Fibroblast of skin of right biceps (primary cell): Measurements from ENCODE around the gene CNPY1.
A peak's percentile ranks its signal among the peaks of the same experiment; 100 is the strongest.

Experiments used
- DNase-seq: peaks from one replicate; pipeline ENCODE4 v3.0.0-alpha.2; 2013

CNPY1 gene

DNA sequence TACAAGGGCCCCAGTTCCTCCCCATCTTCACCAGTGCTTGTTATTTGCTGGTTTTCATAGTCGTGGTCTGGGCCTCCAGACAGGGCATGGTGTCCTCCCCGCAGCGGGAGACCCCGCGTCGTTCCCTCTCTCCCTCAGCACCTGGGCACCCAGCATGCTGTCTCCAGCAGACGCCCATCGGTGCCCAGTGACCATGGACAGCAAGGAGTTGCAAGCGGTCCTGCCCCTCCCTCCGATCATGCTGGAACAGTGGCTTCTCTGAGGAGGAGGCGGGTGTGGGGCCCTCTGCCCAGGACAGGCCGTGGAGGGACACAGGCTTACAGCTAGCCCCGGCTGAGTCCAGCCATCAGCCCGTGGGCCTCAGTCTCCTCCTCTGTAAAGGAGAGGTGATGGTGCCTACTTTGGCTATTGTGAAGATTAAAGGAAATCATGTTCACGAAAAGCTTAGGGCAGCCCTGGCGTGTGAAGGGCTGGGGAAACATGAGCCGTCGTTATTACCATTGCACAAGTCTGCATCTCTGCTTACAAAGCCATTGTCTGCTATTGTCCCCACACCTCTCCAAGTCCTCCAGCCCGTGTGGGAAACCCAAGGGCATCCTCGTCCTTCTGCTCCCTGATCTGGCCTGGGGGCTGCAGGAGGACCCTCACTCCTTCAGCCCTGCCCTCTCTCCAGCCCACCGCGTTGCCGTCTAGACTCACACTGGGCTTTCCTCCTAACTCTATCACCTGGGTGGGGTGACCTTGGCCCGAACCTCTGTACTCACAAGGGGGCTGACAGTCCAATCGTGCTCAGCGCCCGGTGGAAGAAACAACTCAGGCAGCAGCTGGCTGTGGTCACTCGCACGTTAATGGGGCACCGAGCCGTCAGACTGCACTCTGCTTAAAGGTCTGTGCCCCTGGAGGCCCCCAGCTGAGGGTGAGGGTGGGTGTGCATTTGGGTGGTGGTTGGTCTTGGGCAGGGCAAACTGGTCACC, 58.6 kb downstream of the CNPY1 start:
- DNase-seq, result no peak

- no peak for DNase-seq
These were observed 59.4 kb downstream of the CNPY1 start for GRCh38 chr7:155486783-155487508.

GRCh38 chr7:155484483-155485399, 61.6 kb downstream of the CNPY1 start:
- DNase-seq, result no peak

DNA sequence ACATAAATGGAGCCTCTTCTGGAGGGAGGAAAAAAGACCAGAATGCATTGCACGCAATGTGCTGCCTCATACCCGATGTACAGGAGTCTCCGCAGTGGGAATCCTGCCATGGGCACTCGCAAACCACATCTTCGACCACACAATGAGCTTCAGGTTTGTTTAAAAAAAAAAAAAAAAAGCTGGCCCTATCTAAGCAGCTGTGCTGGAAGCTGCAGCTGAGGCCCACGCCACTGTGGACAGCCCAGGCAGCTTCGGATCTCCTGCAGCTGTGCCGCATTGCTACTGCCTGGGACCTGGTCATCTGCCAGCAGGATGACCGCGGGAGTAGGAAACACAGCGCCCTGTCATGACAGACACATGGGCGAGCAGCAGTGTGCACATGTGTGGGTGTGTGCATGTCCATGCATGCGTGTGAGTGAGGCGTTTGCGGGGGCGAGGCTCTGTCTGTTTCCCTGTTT, 62.5 kb downstream of the CNPY1 start:
- no peak for DNase-seq

GRCh38 chr7:155483245-155483644, 63.1 kb downstream of the CNPY1 start:
- DNase-seq, result no peak

DNA sequence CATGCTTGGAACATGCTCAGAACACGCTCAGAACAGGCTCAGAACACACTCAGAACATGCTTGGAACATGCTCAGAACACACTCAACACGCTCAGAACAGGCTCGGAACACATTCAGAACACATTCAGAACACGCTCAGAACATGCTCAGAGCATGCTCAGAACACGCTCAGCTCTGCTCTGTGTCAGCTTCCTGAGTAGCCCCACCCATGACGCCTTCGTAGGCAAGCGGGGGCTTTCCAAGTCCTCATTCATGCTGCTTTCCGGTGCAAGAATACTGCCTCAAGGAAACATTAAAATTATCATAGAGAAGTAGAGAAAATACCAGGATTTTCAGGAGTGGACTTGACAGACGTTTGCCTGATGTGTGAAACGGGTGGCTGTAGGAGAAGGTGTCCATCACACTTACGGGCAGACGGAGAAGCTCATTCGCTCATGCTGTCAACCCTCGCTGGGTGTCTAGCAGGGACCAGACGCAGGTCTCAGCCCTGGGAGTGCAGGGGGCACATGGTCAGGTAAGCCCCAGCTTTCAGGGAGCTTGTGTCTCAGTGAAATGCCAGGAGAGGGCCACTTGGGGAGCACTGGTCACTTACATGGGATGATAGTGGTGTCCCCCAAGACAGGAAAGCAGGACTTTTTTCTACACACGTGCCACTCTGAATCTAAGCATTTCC, 63.7 kb downstream of the CNPY1 start:
- DNase-seq, result no peak

DNA sequence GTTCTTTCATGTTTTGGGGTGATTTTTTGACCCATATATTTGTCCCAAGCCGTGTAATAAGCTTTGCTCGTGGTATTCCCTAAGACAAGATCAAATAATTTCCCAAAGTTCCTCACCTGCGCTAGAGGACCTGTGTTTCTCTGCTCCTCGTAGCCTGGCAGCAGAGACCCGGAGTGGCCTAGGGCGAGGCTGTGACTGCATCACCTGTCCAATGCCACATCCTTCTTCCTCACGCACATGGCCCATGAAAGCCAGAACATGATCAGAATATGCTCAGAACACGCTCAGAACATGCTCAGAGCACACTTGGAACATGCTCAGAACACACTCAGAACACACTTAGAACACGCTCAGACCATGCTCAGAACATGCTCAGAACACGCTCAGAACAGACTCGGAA, 64.6 kb downstream of the CNPY1 start:
- no peak for DNase-seq

DNA sequence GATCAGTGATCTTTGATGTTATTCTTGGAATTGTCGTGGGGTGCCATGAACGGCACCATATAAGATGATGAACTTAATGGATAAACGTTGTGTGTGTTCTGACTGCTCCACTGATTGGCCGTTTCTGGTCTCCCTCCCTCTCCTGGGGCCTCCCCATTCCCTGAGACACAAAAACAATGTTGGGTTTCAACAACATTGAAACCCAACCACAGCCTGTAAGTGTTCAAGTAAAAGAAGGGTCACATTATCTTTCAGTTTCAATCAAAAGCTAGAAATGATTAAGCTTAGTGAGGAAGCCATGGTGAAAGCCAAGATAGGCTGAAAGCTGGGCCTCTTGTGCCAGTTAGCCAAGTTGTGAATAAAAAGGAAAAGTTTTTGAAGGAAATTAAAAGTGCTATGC, 68.9 kb downstream of the CNPY1 start:
- DNase-seq, result no peak

DNA sequence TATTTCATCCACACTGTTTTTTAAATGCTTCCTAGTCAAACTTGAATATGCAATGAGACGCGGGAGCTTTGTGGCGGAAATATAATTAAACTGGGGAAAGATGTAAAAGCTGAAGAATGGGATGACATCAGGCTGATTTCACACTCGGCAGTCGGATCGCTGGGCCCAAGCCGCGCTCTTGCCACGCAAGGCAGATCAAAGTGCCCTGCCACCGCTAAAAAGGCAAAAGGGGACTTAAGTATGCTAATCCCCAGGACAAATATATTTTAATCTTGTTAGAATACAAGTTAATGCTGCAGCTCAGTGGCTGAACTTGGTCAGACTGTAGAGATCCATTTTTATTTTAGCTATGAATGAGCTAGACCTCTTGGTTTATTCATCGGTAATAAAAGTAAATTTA, 74.6 kb downstream of the CNPY1 start:
- DNase-seq, result no peak

DNA sequence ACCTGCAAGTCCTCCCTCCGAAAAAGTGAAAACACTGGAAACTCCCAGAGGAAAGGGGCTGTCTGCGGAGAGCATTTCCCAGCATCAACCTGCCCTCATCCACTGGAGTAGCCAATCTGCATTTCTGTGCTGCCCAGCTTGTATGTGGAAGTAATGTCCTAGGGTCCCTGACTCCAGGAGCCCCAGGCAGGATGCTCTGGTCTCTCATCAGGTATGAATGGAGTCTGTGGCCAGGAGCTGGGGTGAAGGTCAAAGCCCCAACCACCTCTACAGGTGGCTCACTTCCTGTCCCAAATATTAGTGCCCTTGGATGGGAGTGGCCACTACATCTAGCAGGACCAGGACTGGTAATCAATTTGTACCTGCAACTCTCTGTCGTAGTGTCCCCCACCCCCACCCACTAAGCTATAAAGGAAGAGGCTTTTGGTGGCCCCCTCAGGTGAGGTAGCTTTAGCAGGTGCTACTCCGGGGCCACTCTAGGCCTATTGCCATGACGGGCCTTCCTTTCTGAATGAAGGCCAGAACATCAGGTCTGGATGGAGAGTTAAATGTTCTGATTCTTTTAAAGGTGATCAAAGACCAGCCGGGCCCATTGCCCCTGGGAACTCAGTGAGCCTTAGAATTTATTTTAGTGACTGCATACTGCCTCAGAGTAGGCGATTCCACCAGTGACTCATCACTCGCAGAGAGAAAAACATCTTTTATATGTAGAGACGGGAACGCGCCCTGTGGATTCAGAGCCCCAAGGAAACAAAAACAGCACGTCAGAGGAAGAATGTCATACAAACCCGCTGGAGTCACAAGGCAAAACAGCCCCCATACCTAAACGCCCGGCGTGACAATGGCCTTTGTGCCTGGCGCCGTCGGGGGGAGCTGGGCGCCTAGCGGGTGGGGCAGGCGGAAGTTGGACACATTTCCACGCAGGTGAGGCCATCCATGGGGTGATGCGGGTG, 75.4 kb downstream of the CNPY1 start:
- peak; percentile 13 for DNase-seq

- DNase-seq, result no peak
These were observed 76.2 kb downstream of the CNPY1 start for GRCh38 chr7:155470186-155470487.

GRCh38 chr7:155469311-155470185, 76.8 kb downstream of the CNPY1 start:
- DNase-seq, result no peak

DNA sequence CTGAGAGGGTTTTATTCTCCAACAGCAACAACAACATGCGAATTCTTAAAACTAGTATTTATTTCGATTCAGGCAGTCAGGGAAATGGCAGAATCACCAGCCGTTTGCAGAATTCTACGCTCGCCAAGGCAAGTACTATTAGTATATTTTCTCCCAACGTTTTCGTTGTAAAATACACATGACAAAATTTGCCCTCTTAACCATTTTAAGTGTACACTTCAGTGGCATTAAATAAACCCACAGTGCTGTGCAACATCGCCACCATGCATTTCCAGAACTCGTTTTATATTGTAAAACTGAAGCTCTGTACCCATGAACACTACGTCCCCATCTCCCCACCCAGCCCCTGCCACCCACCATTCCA, 77.6 kb downstream of the CNPY1 start:
- DNase-seq, result no peak

DNA sequence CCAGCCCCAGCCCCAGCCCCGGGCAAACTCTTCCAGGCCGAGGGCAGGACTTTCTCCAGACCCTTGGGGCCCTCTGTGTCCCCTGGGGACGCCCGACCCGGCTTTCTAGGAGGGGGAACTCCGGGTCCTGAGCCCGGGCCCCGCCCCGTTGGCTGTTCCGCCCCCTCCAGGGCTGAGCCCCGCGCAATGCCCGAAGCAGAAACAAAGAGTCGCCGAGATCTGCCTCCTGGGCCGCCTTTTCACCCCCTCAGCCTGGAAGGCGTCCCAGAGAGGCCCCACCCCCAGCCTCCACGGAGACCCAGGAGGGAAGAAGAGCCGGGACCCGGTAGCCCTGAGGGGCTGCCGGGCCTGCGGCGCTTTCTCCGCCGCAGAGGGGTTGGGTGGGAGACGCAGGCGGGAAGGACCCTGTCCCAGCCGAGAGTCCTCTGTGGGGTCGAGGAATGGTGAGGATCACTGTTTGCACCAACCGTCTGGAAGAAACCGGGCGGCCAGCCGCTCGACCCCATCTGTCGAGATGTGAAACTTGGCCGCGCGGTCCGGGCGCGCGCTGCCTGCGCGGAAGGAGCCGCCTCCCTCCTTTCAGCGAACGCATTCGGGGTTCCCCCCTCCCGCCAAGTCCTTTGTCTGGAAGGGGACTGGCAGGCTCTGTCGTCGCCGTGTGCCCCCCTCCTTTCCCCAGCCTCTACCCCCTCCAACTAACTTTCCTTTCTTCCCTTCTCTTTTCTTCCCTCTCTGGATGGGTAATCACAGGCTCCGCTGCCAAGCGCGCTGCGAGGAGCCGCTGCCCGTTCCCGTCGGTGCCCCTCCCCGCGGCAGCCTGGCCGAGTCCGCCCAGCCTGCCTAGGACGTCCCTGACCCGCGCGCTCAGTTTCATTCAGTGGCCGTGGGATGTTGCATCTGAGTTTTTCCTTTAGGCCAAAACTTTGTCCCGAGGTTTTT, 78.2 kb downstream of the CNPY1 start:
- no peak for DNase-seq

- no peak for DNase-seq
These were observed 79.3 kb downstream of the CNPY1 start for GRCh38 chr7:155466814-155467733.

DNA sequence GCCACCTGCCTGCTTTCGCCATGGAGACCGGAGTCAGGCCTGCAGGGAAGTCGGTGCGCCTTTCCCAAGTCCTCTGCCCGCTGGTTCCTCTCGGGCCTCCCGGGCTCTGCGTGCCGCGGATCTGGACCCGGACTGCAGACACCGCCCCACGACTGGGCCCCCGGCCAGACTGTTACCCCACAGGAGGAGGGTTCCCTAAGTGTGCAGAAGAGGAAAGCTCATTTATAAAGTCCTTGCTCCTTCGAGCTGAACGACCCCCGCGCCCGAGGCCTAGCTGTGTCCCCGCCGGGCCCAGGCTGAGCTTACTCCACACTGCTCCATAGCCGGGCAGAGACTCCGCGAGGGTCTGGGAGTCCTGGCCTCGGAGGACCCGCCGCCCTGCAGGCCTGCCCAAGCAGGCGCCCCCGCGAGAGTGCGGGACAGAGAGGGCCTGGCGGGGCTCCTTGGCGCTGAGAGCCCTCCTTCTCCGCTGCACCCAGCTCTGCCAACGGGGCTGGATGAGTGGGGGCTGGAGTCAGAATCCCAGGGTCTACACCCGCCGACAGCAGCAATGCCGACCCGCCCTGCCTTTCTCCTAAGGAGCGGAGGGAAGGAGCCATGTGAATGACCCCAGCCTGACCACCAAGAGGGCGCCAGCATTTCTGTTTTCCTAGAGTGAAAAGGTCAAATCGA, 80.1 kb downstream of the CNPY1 start:
- no peak for DNase-seq

DNA sequence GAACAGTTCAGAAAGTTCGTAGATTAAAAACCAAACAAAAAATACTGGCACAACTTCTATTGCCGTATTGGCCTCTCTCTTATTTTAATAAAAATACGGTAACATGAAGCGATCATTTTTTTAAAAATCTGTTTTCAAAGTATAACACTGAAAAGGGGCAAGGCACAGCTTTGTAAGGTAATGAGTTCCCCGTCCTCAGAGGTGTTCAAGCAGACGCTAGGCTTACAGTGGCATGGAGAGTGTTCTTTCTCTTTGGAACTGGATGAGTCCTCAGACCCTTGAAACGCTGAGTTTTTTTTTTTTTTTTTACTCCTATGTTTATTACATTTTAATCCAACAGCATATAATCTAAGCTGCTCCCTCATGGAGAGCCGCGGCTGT, 80.6 kb downstream of the CNPY1 start:
- DNase-seq, result no peak
